Hepatocyte (in vitro differentiated cells): ENCODE measurements around the gene FCAMR. TPM values are rescaled to one million over a fixed set of nuclear protein-coding genes. Genes with fewer than 3 reads are reported as not detected.

ENCODE experiments used
- DNase-seq: peaks from one replicate; pipeline ENCODE4 v3.0.0-alpha.2; 2016; ENCODE audit warnings: low spot score
- H2AFZ ChIP-seq: fragments of 200-600 bp; sonication (generic); 2 replicates; pipeline ENCODE4 v1.6.0; 2016; ENCODE audit warnings: antibody characterized with exemption, mild to moderate bottlenecking
- H3K27ac ChIP-seq: fragments of 200-600 bp; sonication (generic); 2 replicates; pipeline ENCODE4 v1.5.1; 2016; ENCODE audit warnings: mild to moderate bottlenecking
- H3K27me3 ChIP-seq: fragments of 200-600 bp; sonication (generic); 2 replicates; pipeline ENCODE4 v1.6.1; 2016
- H3K36me3 ChIP-seq: fragments of 200-600 bp; sonication (generic); replicated peaks from 2 replicates; pipeline ENCODE4 v1.5.1; 2016; ENCODE audit warnings: low read depth; ENCODE audit not compliant: insufficient read depth
- H3K4me1 ChIP-seq: fragments of 200-600 bp; sonication (generic); 2 replicates; pipeline ENCODE4 v1.5.1; 2016; ENCODE audit warnings: mild to moderate bottlenecking, moderate library complexity; ENCODE audit not compliant: insufficient read depth
- H3K4me2 ChIP-seq: fragments of 200-600 bp; sonication (generic); 2 replicates; pipeline ENCODE4 v1.6.0; 2016
- H3K4me3 ChIP-seq: fragments of 200-600 bp; sonication (generic); 2 replicates; pipeline ENCODE4 v1.5.1; 2016; ENCODE audit warnings: mild to moderate bottlenecking
- H3K79me2 ChIP-seq: fragments of 200-600 bp; sonication (generic); 2 replicates; pipeline ENCODE4 v1.6.0; 2017; ENCODE audit warnings: mild to moderate bottlenecking
- H3K9me2 ChIP-seq: fragments of 200-600 bp; sonication (generic); replicated peaks from 2 replicates; pipeline ENCODE4 v1.6.0; 2017; ENCODE audit warnings: mild to moderate bottlenecking; ENCODE audit not compliant: insufficient read depth
- H3K9me3 ChIP-seq: fragments of 200-600 bp; sonication (generic); 2 replicates; pipeline ENCODE4 v1.5.1; 2016; ENCODE audit warnings: low read depth, mild to moderate bottlenecking
- H4K20me1 ChIP-seq: fragments of 200-600 bp; sonication (generic); 2 replicates; pipeline ENCODE4 v1.6.0; 2016; ENCODE audit warnings: mild to moderate bottlenecking; ENCODE audit not compliant: insufficient read depth, poor library complexity, severe bottlenecking
- EZH2 ChIP-seq: fragments of 200-600 bp; sonication (generic); IDR thresholded peaks from 2 replicates; pipeline ENCODE4 v1.6.1; 2016; ENCODE audit warnings: antibody characterized with exemption, mild to moderate bottlenecking, borderline replicate concordance
- EZH2phosphoT487 ChIP-seq: fragments of 200-600 bp; sonication (generic); IDR thresholded peaks from one replicate; pipeline ENCODE4 v1.6.1; 2018; ENCODE audit warnings: antibody characterized with exemption, mild to moderate bottlenecking, low read depth, moderate library complexity; ENCODE audit not compliant: unreplicated experiment, severe bottlenecking
- WGBS: methylation state at CpG from one replicate; pipeline ENCODE4 v1.1.6; 2016; ENCODE audit warnings: low lambda C conversion rate; ENCODE audit errors: missing lambda C conversion rate; 5-methylcytosine and 5-hydroxymethylcytosine counted together
- polyA plus RNA-seq: library from polyadenylated mRNA; unstranded; fragments of >200 nt; fragmentation: Nextera tagmentation; extraction: Ambion mirVana; gene quantifications from 2 replicates; pipeline ENCODE4 v1.2.1, GENCODE V29; 2016
- total RNA-seq: library from RNA; depleted of rRNA; stranded (reverse); fragments of >200 nt; gene quantifications from 2 replicates; pipeline ENCODE4 v1.2.3, GENCODE V29; 2014
- TF ChIP-seq, protein P1 (sequence below): fragments of 200-600 bp; sonication (generic); IDR thresholded peaks from 2 replicates; pipeline ENCODE4 v1.5.1; 2016; ENCODE audit warnings: antibody characterized with exemption, mild to moderate bottlenecking; ENCODE audit not compliant: poor library complexity

The FCAMR gene
- total and polyA plus RNA-seq, 2 experiments from 2014 or later: 0.70 TPM; not detected in 1

DNA sequence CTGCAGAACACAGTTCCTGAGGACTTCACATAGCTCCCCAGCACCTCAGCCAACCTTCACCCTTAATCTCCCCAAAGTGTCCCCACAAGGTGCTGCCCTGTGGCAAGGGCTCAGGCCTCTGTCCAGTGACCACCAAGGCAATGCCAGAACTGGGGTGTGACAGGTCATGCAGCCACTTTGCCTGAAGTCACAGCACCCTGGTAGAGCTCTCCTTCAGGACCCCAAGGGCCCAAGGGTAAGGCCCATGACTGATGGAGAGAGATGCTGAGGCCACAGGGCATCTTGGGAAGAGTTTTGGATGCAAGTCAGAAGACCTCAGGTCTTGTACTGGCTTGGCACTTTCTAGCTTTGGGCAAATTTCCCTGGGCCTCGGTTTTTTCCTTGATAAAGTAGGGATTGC lies 47.7 kb downstream of the FCAMR start:
- 92% methylated on average over 1 of the region's 1 CpG for WGBS
- H2AFZ ChIP-seq: no peak overlapping the region
- H3K27ac ChIP-seq: peak overlapping the region; percentile 67
- H4K20me1 ChIP-seq: no peaks in the 10 kb centered on the region
- H3K4me1 ChIP-seq: no peaks in the 10 kb centered on the region
- no peak overlapping the region for H3K4me3 ChIP-seq
- no peak for DNase-seq
- H3K79me2 ChIP-seq: no peaks in the 10 kb centered on the region
- H3K9me2 ChIP-seq: no peaks in the 10 kb centered on the region
- H3K36me3 ChIP-seq: no peaks in the 10 kb centered on the region
- H3K27me3 ChIP-seq: no peaks in the 10 kb centered on the region
- no peak overlapping the region for H3K4me2 ChIP-seq
- H3K9me3 ChIP-seq: no peaks in the 10 kb centered on the region
- TF ChIP-seq EZH2phosphoT487 (no peak), EZH2 (no peak)
- TF ChIP-seq, protein P1, sequence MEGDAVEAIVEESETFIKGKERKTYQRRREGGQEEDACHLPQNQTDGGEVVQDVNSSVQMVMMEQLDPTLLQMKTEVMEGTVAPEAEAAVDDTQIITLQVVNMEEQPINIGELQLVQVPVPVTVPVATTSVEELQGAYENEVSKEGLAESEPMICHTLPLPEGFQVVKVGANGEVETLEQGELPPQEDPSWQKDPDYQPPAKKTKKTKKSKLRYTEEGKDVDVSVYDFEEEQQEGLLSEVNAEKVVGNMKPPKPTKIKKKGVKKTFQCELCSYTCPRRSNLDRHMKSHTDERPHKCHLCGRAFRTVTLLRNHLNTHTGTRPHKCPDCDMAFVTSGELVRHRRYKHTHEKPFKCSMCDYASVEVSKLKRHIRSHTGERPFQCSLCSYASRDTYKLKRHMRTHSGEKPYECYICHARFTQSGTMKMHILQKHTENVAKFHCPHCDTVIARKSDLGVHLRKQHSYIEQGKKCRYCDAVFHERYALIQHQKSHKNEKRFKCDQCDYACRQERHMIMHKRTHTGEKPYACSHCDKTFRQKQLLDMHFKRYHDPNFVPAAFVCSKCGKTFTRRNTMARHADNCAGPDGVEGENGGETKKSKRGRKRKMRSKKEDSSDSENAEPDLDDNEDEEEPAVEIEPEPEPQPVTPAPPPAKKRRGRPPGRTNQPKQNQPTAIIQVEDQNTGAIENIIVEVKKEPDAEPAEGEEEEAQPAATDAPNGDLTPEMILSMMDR: no peak

DNA sequence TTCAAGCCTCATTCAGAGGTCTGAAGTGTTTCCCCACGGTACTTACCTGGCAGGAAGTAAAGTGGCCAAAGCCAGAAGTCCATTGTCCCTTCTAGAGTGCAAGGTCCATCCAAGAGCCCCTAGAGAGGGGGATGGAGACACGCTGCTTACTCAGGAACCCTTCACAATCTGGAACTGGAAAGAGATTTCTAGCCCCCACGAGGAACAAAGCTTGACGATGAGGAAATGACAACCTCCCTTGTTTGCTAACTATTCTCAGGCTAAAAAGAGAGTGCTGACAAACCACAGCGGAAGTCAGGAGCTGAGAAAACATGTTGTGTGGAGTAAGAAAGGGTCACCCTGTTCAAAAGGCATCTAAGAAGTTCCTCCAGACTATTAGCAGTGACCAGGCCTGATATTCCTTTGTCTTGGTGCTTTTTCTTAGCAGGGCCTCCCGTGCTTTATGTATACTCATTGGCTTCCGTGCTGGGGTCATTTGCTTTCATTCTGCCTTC lies 48.4 kb downstream of the FCAMR start, which contains the start of gene FCMR:
FCMR (minus strand) TSS at position 170 of the 494 bp plus-strand sequence; CDS start at position 83, 87 bp downstream.
- Histone ChIP-seq H4K20me1 (no peaks in the 10 kb centered on the region), H3K36me3 (no peaks in the 10 kb centered on the region), H3K4me2 (no peak within 1 kb of the TSS), H3K4me3 (no peak within 1 kb of the TSS), H3K9me2 (no peaks in the 10 kb centered on the region), H3K79me2 (no peaks in the 10 kb centered on the region), H3K9me3 (no peaks in the 10 kb centered on the region), H3K27me3 (no peaks in the 10 kb centered on the region), H3K4me1 (no peaks in the 10 kb centered on the region), H3K27ac (peak within 1 kb of the TSS; percentile 67), H2AFZ (peak within 1 kb of the TSS; percentile 21)
- no peak for DNase-seq
- TF ChIP-seq EZH2 (no peak), EZH2phosphoT487 (no peak)
- TF ChIP-seq, protein P1: no peak
- 58% methylated on average over 7 of the region's 7 CpGs for WGBS

DNA sequence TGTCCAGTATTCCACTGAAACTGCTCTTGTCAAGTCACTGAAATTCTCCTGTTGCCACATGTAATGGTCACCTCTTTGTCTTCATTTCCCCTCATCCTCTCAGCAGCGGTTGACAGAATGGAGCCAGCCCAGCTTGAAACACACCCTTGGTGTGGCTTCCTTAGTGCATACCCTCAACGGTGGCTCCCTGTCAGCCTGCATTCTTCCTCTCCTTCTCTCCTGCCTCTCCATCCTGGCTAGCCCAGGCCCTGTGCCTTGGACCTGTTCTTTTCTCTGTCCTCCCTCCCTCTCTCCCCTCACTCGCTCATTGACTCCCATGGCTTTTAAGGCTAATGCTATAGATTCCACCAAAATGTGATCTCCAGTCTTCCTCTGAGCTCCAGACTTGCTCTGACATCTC lies 52.2 kb downstream of the FCAMR start:
- H3K4me3 ChIP-seq: no peak overlapping the region
- H3K79me2 ChIP-seq: no peaks in the 10 kb centered on the region
- H3K9me3 ChIP-seq: no peaks in the 10 kb centered on the region
- no peak overlapping the region for H2AFZ ChIP-seq
- TF ChIP-seq EZH2phosphoT487: no peak
- TF ChIP-seq, protein P1: no peak
- TF ChIP-seq EZH2: no peak
- no peaks in the 10 kb centered on the region for H4K20me1 ChIP-seq
- DNase-seq: no peak
- H3K9me2 ChIP-seq: no peaks in the 10 kb centered on the region
- H3K4me2 ChIP-seq: no peak overlapping the region
- WGBS: 92% methylated on average over 3 of the region's 3 CpGs
- H3K4me1 ChIP-seq: no peaks in the 10 kb centered on the region
- H3K36me3 ChIP-seq: no peaks in the 10 kb centered on the region
- peaks cover under 1% of the 10 kb centered on the region for H3K27me3 ChIP-seq
- H3K27ac ChIP-seq: no peak overlapping the region
